GM19240 (cell line): Measurements from ENCODE around the gene SDHC.
"Not testable (repeated sequence)": the region's sequence is repeated elsewhere in the genome, so short reads cannot be mapped to it uniquely, and the experiment has no call there.

Experiments used
- DNase-seq: peaks from one replicate; pipeline ENCODE4 v3.0.0; 2011; ENCODE audit warnings: low spot score; ENCODE audit not compliant: insufficient read length

The SDHC gene

GRCh38 chr1:161382214-161383019 is 68.2 kb downstream of the SDHC start:
- no peak for DNase-seq

- DNase-seq: no peak
Observed at GRCh38 chr1:161388639-161389038, 74.5 kb downstream of the SDHC start.

GRCh38 chr1:161389158-161389557 is 75.0 kb downstream of the SDHC start:
- DNase-seq: not testable (repeated sequence)

- DNase-seq: peak; percentile 56
Observed at GRCh38 chr1:161389691-161390558, 75.7 kb downstream of the SDHC start.

GRCh38 chr1:161390559-161390858 is 76.3 kb downstream of the SDHC start:
- DNase-seq: no peak

GRCh38 chr1:161391136-161391535 is 77.0 kb downstream of the SDHC start:
- not testable (repeated sequence) for DNase-seq

- DNase-seq: no peak
Observed at GRCh38 chr1:161391611-161392010, 77.4 kb downstream of the SDHC start.

GRCh38 chr1:161393151-161393550 is 79.0 kb downstream of the SDHC start:
- DNase-seq: no peak

GRCh38 chr1:161397038-161397437 is 82.9 kb downstream of the SDHC start:
- not testable (repeated sequence) for DNase-seq

GRCh38 chr1:161398900-161399256 is 84.7 kb downstream of the SDHC start:
- no peak for DNase-seq

GRCh38 chr1:161399257-161399998 is 85.2 kb downstream of the SDHC start:
- peak; percentile 48 for DNase-seq

GRCh38 chr1:161402446-161402845 is 88.3 kb downstream of the SDHC start:
- no peak for DNase-seq

GRCh38 chr1:161404051-161404597 is 89.9 kb downstream of the SDHC start:
- no peak for DNase-seq

- not testable (repeated sequence) for DNase-seq
Observed at GRCh38 chr1:161406551-161406950, 92.4 kb downstream of the SDHC start.

GRCh38 chr1:161407451-161407985 is 93.3 kb downstream of the SDHC start:
- no peak for DNase-seq

GRCh38 chr1:161408429-161409052 is 94.4 kb downstream of the SDHC start:
- no peak for DNase-seq

- not testable (repeated sequence) for DNase-seq
Observed at GRCh38 chr1:161409848-161410635, 95.9 kb downstream of the SDHC start.

- not testable (repeated sequence) for DNase-seq
Observed at GRCh38 chr1:161410636-161410970, 96.4 kb downstream of the SDHC start.
